Endometrium (tissue), 2 donors: ENCODE measurements around the gene AIG1.
"Not testable (repeated sequence)": the region's sequence is repeated elsewhere in the genome, so short reads cannot be mapped to it uniquely, and the experiment has no call there.

Experiments used
- FAIRE-seq: peaks from 2 replicates; lab custom pipeline; 2012; peaks lifted over from hg19 to GRCh38; lab: Jason Lieb, UNC
- donor health status: control.
- donor health status: control.

Gene AIG1

DNA sequence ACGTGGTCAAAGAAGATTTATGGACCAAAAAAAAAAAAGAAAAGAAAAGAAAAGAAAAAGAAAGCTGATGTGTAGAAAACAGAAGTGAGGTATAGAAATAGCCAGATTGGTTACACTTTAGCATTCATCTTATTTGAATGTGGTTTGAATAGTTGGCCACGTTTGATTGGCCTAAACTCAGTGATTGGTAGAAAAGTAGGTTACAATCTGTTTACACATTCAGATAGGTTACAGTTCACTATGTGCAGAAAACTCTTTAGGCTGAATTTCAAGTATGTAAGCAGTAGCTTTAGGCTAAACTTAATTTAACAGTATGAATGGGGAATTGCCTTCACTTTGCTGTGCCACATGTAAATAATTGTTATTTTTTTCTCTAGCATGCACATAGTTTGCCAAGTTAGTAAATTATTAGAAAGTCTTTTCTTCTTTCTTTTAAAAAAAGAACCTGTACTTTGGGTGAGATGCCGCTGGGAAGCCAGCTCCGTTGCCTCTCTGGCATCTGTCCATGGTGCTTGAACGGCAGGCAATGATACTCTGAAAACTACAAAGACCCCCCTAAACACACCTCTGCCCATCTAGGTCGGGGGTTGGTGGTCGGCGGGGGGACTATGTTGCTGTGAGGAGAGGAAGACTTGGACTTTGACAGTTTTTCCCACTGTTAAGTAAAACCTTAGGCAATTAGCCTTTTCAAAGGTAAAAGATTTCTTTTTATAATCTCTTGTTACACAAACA is 173.0 kb downstream of the AIG1 start:
- FAIRE-seq, result no peak

DNA sequence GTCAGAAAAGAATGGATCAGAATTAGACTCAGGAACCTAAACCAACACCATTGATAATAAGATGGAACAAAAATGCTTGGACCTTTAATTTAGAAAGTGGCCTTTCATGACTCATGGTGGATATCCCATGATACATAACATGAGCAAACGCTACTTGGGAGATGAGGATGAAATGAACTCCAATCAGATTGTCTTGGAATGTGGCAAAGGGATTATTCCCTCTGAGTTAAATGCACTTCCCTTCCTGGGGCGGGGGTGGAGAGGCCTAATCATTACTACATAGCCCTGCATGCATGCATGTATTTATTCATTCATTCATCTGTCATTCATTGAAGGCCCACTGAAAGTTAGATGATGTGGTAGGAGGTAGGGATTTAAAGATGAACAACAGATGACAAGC is 174.0 kb downstream of the AIG1 start:
- no peak for FAIRE-seq

DNA sequence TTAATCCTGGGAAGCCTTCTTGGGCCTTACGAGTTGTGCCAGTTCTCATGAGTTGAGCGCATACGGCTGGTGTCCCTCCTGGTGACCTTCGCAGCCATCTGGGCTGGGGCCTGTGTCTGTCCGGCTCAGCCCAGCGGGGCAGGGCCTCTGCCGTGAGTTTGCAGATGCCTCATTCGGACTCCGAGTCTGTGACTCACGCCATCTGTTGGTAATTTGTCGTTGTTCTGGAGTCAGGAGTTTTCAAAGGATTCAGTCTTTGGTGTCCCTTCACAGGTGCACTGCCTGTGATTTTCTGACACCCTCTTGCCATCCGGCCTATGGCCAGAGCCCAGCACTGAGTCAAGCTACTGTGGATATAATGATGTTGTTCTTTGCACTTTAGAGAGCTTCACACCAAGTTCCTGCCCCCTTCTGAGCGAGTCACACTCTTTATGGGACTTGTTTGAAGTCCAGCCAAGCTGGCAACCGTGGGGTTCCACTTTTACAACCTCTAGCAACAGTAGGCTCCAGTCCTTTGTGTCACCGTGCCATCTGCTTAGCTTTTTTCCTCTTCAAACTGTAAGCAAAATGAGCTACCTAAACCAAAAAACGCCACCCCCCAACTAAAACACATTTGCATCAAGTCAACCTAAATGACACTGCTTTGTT is 175.6 kb downstream of the AIG1 start:
- FAIRE-seq, result no peak

DNA sequence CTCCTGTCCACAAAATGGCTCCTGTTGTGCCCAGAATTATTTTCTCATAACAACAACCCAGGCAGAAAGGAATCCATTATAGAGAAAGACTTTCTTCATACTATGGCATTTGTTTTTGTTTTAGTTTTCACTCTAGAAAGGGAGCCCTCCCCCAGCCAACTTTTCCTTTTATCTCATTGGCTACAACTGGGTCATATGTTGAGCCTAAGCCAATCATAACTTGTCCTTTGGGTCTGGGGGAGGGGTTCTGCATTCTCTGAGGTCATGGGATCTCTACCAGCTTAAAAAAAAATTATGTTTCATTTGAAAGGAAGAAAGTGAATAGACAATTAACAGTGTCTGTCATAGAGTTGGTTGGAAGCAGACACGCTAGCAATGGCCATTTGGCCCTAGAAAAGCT is 177.6 kb downstream of the AIG1 start:
- no peak for FAIRE-seq

DNA sequence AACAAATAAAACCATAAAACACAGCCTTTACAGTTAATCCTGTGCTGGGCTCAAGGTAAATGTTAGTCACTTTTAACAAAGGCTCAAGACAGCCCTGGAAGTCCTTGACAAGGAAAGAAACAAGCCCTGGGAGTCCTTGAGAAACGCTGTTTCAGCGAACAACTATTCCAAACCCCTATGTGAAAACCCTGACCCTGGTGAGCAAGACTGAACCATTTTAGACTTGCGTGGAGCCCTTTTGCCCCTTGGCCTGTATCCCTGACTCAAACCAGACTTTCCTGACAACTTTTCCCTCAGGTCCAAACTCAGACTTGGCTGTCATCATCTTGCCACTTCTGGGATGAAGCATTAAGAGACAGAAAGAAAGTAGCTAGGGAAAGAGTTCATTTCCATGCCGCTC is 180.4 kb downstream of the AIG1 start:
- no peak for FAIRE-seq

DNA sequence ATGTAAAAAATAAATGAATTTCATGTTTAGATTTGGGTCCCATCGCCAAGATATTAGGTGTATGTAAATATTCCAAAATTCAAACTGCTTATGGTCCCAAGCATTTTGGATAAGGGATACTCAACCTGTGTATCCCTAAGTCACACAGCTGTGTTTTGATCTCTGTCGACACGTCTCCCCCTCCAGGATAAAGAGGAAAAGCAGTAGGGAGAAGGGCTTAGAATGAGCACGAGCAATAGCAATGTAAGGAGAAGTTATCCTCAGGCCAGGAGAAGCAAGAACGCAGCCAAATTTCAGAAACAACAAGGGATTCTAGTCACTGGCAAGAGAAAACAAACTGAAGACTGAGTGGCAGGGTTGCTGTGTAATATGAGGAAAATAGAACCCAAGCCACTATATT is 181.2 kb downstream of the AIG1 start:
- FAIRE-seq, result no peak

DNA sequence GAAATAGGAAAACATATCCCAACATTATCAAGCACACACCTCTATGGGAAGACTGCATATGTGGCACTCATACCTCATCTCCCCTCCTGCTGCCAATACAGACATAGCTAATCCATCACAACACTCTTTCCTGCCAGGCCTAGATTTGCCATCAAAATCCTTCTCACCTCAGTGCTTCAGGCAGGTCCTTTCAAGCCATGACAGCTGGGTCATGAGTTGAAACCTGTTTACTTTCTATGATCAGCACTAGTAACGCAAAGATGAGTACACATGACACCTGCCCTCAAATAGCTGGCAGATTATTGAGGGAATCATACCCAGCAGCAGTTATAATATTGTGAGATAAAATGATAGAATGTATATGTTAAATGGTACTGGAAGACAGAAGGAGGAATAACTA is 183.1 kb downstream of the AIG1 start:
- no peak for FAIRE-seq

DNA sequence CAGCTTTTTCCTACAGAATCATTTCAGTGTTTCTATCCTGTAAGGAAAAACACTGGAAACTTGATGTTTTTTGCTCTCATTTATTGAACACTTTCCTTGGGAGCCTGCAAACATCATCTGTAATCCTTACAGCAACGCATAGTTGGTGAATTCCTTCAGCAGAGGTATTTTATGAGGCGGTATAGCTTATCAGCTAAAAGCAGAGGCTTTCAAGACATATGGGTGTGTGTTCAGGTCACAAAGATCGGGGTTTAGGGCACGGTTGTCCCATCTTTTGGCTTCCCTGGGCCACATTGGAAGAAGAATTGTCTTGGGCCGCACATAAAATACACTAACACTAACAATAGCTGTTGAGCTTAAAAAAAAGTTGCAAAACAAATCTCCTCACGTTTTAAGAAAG is 185.0 kb downstream of the AIG1 start:
- FAIRE-seq, result no peak

DNA sequence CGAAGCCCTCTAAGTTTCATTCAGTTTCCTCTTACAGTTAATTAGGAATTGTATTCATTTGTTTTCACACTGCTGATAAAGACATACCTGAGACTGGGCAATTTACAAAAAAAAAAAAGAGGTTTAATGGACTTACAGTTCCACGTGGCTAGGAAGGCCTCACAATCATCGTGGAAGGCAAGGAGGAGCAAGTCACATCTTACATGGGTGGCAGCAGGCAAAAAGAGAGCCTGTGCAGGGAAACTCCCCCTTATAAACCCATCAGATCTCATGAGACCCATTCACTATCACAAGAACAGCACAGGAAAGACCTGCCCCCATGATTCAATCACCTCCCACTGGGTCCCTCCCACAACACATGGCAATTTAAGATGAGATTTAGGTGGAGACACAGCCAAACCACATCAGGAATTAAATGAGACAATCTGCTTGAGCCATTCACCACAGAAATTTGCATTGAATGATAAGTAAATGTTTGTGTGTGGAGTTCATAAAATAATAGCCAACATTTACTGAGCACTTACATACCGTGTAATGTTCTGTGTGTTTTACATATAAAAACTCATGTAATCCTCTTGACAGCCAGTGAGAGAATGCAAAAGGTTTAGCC is 185.6 kb downstream of the AIG1 start:
- not testable (repeated sequence) for FAIRE-seq

DNA sequence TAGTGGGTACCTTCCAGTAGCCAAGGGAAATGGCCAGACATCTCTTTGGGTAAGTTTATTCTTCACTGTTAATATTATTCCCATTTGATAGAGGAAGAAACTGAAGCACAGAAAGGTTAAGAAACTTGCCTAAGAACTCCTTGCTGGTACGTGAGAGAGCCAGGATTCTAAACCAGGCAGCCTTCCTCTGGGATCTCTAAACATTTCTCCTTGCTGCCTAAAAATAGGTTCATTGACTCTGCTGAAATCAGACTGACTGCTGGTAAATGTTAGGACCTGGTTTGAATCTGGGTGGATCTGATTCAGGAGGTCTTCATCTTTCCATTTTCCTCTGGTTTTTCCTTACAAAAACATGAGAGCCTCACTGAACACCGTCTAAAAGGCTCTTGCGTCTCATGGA is 186.9 kb downstream of the AIG1 start:
- FAIRE-seq, result no peak

DNA sequence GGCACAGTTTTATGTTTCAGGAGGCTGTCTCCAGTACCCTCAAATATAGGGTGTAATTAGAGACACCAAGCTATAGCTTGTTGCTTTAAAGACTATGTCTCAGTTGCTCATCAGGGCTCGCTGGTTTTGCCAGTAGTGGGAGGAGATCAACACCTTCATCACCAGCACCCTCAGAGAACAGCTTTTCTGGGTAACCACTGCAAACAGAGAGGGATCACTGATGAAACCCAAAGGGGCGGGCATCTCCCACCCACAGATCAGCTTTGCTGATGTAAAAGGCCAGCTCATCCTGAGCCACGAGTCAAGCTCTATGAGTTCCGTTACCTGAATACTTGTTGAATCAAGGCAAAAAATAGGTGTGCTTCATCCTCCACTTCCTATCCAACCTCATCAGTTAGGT is 187.7 kb downstream of the AIG1 start:
- no peak for FAIRE-seq

DNA sequence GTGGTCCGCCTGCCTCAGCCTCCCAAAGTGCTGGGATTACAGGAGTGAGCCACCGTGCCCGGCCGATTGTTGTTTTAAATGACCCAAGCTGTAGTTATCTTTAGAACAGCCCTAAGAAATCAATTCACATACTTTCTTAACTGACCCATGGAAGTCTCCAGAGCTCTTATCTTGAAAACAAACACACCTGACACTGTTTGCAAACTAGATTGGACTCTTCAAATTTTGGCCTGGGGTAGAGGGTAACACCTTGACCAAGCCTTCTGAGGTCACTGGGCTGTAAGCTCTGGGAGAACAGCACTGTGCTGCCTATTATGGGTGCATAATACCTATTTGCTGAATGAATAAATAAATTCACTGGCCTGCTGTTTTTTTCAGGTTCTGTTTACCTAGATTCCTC is 190.6 kb downstream of the AIG1 start:
- FAIRE-seq, result no peak

DNA sequence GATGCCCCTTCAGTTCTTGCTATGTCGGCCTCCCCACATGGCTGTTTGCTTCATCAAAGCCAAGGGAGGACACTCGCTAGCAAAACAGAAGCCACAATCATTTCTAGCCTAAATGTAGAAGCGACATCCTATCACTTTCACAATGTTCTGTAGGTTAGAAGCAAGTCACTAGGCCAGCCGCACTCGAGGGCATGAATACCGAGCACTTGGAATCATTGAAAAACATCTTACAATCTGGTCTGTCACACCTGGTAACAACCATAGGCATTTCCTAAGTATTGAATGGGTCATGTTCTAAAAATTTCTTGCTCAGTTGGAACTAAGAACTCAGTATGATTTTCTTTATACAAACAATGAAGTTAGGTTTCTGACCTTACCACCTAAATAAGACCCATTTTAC is 192.3 kb downstream of the AIG1 start:
- FAIRE-seq, result no peak

DNA sequence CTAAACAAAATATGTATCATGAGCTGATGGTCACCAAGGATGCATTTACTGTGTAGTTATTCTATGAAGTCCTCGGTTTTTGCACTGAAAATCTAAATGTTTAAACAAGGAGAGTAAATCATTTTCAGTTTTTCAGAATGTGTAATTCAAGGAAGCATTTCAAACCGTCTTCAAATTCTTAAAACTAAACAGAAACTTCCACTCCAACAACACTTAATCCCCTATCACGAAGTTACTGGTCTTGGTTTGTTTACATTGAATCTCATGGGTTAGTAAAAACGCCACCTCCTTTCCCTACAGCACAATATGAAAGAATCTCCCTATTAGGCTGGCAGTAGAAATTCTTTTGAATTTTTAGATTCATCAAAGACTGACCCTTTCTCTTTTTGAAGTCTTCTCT is 192.9 kb downstream of the AIG1 start:
- no peak for FAIRE-seq

DNA sequence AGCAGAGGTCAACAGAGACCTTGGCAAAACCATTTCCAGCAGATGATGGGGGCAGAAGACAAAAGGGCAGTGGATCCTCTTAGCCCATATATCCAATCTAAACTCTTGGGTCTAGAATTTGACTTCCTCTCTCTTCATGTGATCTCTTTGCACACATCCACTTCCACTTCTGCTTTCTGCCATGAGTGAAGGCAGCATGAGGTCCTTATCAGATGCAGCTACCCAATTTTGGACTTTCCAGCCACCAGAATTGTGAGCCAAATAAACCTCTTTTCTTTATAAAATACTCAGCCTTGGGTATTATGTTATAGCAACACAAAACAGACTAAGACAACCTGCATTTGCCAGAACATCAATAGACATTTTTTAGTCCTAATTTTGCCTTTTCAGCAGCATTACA is 198.3 kb downstream of the AIG1 start:
- FAIRE-seq, result no peak

DNA sequence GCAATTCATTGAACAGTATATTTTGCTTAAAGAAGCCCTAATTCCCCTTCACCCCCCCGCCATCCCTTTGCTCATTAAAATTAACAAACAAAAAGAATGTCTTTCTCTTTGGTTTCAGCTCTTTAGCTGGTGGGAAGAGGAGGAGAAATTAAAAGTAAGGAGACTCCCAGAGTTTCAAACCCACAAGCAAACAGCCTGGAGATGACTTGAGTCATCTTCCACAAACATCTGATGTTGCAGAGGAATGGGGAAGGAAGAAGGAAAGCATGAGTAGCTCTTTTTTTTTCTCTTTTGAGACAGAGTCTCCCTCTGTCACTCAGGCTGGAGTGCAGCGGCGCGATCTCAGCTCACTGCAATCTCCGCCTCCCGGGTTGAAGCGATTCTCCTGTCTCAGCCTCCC is 200.2 kb downstream of the AIG1 start:
- no peak for FAIRE-seq

DNA sequence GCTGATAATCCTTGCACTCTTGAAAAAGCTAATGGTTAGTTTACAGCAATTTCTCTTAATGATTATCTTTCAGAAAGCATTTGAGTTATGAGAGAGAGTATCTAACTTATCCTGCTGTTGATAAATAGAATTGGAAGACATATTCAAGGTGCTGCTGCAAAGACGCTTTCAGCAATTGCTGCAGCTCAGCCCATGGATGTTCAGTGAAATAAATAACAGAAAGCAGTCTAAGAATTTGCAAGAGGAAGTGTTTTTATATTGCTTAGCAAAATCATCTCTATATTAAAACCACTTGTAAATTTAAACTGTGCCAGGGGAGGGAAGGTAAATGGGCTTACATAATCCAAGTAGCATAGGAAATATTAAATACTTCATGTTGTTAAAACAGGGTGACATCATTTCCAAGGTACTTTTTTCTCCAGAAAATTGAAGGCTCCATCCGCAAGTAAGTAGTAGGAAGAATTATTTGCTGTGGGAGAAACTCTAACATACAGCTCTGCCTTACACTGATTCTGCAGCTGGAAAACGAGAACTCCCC is 201.3 kb downstream of the AIG1 start:
- FAIRE-seq, result no peak

DNA sequence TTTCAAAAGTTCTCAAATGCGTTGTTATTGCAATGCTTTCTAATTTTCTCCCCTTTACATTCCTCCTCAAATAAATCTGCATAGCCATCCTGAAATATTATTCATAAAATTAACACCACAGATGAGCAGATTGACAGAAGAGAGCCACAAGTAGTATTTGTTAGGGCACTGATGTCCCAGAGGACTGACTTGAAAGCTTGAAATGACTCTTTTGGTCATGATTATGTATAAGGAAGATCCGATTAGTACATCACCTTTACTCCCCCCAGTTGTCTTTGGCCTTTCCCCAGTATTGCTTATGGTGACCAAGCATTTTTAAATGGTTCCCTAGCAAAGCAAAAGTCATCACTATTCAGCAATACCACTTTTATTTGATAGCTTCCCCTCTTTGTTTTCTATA is 202.2 kb downstream of the AIG1 start:
- FAIRE-seq, result no peak

DNA sequence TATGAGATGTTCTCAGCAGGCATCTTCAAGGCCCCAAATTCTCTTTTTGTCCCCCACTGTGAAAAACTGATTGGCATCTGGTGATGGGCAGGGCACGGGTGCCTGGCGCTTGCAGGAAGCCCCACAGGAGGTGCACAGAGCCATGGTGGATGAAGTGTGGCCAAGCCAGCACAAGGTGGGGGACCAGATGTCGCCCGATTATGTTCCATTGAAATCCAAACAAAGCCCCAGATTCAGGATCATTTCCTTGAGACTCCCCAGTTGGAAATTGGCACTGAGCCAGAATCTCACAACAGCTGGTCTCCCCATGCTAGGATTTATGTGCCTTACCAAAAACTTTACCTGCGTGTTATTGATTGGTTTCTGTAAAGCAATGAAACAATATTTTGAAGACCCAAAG is 203.7 kb downstream of the AIG1 start:
- FAIRE-seq, result no peak

DNA sequence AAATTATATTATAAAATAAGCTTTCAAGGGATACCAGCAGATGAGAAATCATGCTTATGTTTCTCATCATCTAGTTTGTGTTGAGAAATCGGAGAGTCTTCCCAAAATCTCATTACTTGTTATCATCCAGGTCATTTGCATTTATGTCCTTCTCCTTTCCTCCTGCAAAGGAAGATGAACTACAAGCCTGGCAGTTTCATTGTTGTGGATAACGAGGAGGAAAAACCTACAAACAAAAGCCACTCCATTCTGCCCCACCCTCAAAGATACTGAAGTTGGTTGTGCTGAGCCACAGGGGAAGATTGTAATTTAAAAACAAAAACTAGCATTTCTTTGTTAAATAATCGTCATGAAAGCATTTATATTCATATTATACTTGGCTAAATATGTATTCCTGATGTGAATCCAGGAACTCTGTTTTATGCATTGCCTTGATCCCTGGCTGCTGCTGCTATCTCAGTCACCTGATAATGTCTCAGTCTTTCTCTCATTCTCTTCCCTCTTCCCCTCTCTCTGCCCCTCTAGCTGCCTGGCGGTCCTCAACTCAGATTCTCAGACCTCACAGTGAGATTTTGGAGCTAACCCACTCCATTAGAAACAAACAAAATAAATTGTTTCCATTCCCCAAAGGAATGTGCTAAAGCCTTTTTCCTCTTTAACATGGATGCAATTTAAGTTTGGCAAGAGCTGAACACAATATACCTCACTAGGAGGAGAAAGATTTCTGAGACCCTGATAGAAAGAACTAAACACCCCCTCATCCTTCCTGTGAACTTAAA is 204.5 kb downstream of the AIG1 start:
- peak; percentile 53 for FAIRE-seq

DNA sequence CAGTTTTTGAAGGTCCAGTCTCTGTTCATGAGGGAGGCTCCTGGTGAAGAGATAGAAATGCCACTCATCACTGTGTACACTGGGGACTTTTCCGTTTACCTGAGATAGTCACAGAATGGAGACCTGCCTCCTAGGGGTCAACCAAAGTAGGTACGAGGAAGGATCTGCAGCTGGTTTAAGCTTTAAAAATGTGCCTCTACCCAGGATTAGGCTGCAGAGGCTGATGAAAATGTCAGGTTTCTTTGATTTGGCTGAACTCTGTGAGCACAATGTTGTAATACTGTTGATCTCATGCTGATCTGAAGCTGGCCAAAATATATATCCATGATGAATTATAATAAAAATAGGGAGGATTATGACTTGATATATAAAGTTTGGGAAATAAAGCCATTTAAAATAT is 207.1 kb downstream of the AIG1 start:
- FAIRE-seq, result no peak

DNA sequence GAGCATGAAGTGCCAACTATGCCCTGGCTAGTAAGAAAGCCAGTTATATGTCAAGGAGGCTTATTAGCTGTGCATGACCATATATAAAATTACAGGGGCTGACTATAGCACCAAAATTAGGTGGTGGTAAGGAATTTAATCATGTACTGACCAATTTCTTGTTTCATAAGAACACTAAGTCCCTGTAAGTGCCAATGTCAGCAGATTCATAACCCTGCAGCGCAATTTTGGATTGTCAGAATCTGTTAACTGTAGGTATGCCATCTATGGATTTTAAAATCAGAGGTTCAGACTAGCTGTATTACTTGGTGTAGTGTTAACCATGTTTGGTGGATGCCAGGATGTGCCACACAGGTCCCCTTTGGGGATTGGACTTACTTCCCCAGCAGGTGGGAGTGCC is 207.8 kb downstream of the AIG1 start:
- no peak for FAIRE-seq

DNA sequence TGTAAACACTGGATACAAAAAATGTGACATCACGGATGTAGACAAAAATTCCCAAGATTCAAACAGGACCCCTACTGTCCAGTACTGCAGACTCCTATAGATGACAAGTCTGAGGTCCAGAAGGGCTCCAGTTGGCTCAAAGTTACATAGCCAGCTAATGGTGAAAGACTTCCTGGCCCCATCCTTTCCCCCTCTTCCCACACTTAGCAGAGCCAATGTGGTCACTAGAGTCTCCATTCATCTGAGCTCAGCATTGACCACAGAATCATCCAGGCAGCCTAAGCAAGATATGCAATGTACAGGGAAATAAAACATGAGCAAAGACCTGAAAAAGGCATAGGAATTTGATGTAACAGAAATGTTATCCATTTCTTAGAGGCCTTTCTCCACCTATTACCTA is 209.3 kb downstream of the AIG1 start:
- no peak for FAIRE-seq
